Activated T-helper 9 cell treated with anti-CD3 and anti-CD28 coated beads, Interleukin-2, amount 50 U/mL, for 16 hours (primary cell): ENCODE data around the gene GPR87.

Experiments used
- DNase-seq: peaks from one replicate; pipeline ENCODE4 v3.0.0-alpha.2; 2020; ENCODE audit warnings: low read depth

Gene GPR87

GRCh38 chr3:151282921-151283320 lies 33.7 kb downstream of the GPR87 start:
- no peak for DNase-seq

GRCh38 chr3:151281671-151282324 lies 34.8 kb downstream of the GPR87 start:
- no peak for DNase-seq

- no peak for DNase-seq
These were observed 38.4 kb downstream of the GPR87 start, which contains the start of gene P2RY14 for GRCh38 chr3:151278230-151278629. P2RY14 (minus strand) TSS chr3:151278542; CDS start chr3:151214316, 64,226 bp downstream.

- peak; percentile 9 for DNase-seq
These were observed 40.0 kb downstream of the GPR87 start for GRCh38 chr3:151276687-151277042.

GRCh38 chr3:151276038-151276686 lies 40.5 kb downstream of the GPR87 start:
- no peak for DNase-seq

- no peak for DNase-seq
These were observed 41.5 kb downstream of the GPR87 start for GRCh38 chr3:151275091-151275490.

- DNase-seq, result no peak
These were observed 47.0 kb downstream of the GPR87 start for GRCh38 chr3:151269631-151270030.

GRCh38 chr3:151268267-151269235 lies 48.1 kb downstream of the GPR87 start:
- no peak for DNase-seq

- no peak for DNase-seq
These were observed 49.6 kb downstream of the GPR87 start for GRCh38 chr3:151267066-151267465.

GRCh38 chr3:151265866-151266265 lies 50.8 kb downstream of the GPR87 start:
- no peak for DNase-seq

GRCh38 chr3:151265166-151265565 lies 51.5 kb downstream of the GPR87 start:
- no peak for DNase-seq

GRCh38 chr3:151264605-151265004 lies 52.0 kb downstream of the GPR87 start:
- DNase-seq, result no peak

GRCh38 chr3:151262871-151263525 lies 53.6 kb downstream of the GPR87 start:
- DNase-seq, result no peak

- DNase-seq, result no peak
These were observed 57.0 kb downstream of the GPR87 start for GRCh38 chr3:151259664-151260063.

GRCh38 chr3:151256749-151257148 lies 59.9 kb downstream of the GPR87 start:
- no peak for DNase-seq

GRCh38 chr3:151248772-151249337 lies 67.8 kb downstream of the GPR87 start:
- no peak for DNase-seq
